GM04504 (cell line): ENCODE data around the gene KCNK7.

Experiments
- DNase-seq: peaks from one replicate; pipeline ENCODE4 v3.0.0-alpha.2; 2012; ENCODE audit warnings: low read depth

The KCNK7 gene

GRCh38 chr11:65556470-65557279 lies 38.9 kb downstream of the KCNK7 start:
- DNase-seq, result no peak

GRCh38 chr11:65555693-65556231 lies 39.8 kb downstream of the KCNK7 start:
- peak; percentile 90 for DNase-seq

- DNase-seq, result no peak
These were observed 40.7 kb downstream of the KCNK7 start for GRCh38 chr11:65554842-65555430.

GRCh38 chr11:65554057-65554818 lies 41.4 kb downstream of the KCNK7 start:
- no peak for DNase-seq

GRCh38 chr11:65553301-65554001 lies 42.1 kb downstream of the KCNK7 start:
- DNase-seq, result no peak

- DNase-seq, result no peak
These were observed 43.1 kb downstream of the KCNK7 start for GRCh38 chr11:65552388-65552951.

GRCh38 chr11:65551572-65552387 lies 43.8 kb downstream of the KCNK7 start:
- DNase-seq, result no peak

GRCh38 chr11:65549096-65549495 lies 46.5 kb downstream of the KCNK7 start:
- no peak for DNase-seq

GRCh38 chr11:65548395-65548794 lies 47.2 kb downstream of the KCNK7 start:
- DNase-seq, result no peak

GRCh38 chr11:65547446-65548125 lies 48.0 kb downstream of the KCNK7 start:
- DNase-seq, result no peak

GRCh38 chr11:65546217-65546958 lies 49.2 kb downstream of the KCNK7 start:
- no peak for DNase-seq

GRCh38 chr11:65545853-65546216 lies 49.8 kb downstream of the KCNK7 start:
- no peak for DNase-seq
